NCI-H774 (cell line): Measurements from ENCODE around the gene LYSET.
"Not testable (repeated sequence)": the region's sequence is repeated elsewhere in the genome, so short reads cannot be mapped to it uniquely, and the experiment has no call there.

Source experiments
- DNase-seq: peaks from one replicate; lab custom pipeline; 2025; lab: John Stamatoyannopoulos, UW

LYSET gene

DNA sequence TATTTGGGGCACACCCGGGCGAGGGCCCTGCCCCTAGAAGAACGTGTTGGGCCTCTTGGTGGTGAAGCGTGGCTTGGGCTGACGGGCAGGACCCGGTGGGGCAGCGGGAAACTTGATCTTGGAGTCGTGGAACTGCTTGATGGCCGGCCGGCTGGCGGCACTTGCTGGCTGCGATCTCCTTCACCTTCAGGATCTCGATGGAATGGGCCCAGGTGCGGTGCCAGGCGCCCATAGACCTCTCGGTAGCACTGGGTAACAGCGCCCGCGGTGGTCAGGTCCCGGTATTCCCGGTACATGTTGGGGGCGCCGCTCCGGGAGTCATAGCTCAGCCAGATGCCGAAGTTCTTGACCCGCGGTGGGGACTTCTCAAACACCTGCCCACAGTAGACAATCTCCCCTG is 38.4 kb downstream of the LYSET start:
- no peak for DNase-seq

DNA sequence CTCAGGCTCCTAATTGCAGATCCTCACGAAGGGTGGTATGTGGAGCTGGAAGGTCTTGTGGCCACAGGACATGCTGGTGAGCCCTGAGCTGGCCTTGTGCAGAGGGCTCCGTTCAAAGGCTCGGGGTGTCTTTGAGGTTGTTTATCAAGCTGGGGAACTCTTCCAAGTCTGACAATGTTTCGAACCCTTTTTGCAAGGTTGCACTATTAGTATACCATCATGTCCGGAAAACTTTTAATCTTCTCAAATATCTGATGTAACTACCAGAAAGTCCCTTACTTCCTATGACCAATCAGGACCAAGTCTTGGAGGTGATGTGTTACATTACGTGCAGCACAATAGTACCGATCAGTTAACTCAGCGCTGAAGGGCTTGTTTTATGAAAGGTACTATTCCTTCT is 43.4 kb downstream of the LYSET start:
- no peak for DNase-seq

DNA sequence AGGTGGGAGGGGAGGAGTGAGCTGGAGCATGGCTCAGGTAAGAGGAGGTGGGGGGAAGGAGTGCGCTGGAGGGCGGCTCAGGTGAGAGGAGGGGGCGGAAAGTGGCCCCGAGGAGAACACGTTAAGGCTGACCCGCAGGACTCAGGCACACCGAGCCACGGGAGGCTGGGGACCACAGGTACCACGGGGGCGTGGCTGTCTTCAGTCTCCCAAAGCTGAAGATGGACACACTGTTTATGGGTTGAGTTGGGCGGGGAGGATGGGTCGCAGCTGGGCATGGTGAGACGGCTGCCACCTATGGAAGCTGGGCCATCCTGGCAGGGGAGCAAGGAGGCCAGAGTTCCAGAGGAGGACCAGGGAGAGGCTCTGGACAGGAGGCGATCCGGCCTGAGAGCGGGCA is 45.4 kb downstream of the LYSET start:
- no peak for DNase-seq

DNA sequence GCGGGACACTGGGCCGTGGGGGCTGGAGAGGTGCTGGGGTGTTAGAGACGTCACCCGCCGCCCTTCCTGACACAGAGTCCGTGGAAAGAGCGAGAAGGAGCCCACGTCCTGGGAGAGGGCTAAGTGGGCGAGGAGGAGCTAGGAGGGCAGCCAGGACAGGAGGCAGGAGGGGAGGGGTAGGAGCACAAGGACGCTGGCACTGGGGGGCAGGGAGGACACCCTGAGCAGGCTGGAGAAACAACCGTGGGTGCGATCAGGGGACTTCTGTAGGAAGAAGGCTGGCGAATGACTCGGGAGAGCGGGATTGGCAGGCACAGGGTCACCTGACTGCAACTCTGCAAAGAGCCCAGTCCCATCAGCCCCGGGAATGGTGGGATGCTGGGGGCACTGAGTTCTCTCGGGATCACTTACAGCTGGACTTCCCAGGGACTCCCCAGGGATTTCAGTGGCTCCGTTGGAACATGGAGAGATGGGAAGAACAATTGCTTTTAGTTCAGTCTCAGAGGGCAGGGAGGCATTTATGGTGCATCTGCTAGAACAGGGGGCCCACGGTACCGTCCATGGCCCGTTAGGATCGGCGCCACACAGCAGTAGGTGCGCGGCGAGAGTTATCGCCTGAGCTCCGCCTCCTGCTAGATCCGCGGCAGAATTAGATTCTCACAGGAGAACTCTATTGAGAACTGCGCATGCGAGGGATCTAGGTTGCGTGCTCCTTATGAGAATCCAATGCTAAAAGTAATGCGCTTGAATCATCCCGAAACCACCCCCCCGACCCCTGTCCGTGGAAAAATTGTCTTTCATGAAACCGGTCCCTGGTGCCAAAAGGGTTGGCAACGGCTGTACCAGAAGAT is 46.2 kb downstream of the LYSET start:
- no peak for DNase-seq

DNA sequence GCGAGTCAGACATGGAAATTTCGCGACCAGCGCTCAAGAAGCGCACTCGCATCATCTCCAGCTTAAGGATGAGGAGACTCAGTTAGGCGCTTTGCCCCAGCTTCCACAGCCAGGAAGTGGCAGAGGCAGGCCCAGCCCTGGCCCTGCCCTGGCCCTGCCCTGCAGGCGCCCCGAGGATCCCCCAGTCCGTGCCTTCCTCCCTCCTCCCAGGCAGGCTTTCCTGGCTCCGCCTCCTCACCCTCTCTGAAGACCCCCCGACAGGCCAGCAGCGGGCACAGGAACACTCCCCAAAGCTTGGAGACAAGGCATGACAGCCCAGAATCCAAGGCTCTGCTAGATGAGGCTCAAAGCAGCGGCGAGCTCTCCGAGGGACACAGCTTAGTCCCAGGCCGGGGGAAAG is 47.0 kb downstream of the LYSET start:
- no peak for DNase-seq

DNA sequence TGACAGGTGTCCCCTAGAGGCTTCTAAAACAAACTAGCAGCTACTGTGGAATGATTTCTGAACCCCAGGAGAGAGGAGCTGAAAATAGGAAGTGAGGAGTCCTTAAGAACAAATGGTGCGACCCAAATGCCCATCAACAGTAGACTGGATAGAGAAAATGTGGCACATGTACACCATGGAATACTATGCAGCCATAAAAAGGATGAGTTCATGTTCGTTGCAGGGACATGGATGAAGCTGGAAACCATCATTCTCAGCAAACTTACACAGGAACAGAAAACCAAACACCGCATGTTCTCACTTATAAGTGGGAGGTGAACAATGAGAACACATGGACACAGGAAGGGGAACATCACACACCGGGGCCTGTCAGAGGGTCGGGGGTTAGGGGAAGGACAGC is 48.0 kb downstream of the LYSET start:
- DNase-seq = not testable (repeated sequence)

DNA sequence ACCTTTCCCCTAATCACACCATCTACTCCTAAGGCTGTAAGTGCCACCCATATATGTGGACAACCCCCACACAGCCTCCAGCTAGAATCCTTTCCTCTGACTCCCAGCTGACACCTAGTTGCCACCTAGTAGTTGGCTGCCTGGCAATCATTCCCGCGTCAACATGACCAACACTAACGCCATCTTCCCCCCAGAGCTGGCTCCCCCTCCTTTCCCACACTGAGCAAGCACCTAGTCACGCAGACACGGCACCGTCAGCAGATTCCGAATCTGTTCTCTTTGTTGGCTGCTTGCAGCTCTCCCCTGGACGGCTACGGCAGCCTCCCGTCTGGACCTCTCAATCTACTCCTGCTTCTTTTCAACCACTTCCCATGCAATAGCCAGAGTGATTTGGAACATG is 49.7 kb downstream of the LYSET start:
- no peak for DNase-seq
